HL-60 (cell line): ENCODE data around the gene XYLT1.

ENCODE experiments used
- CTCF ChIP-seq: IDR thresholded peaks from one replicate; pipeline ENCODE4 v1.5.1; 2011; ENCODE audit warnings: low read length, control low read depth, inconsistent platforms; ENCODE audit not compliant: insufficient read depth
- GABPA ChIP-seq: IDR thresholded peaks from 2 replicates; pipeline ENCODE4 v1.6.1; 2012; ENCODE audit warnings: low read depth
- POLR2AphosphoS5 ChIP-seq: IDR thresholded peaks from 2 replicates; pipeline ENCODE4 v1.6.1; 2012; ENCODE audit warnings: low read depth

- TF ChIP-seq CTCF (no peak), GABPA (no peak), POLR2AphosphoS5 (no peak)
Observed at GRCh38 chr16:17515421-17516210, 44.9 kb upstream of the XYLT1 start.
